ENCODE results near the gene EEA1.
"Not testable (repeated sequence)": the region's sequence is repeated elsewhere in the genome, so short reads cannot be mapped to it uniquely, and the experiment has no call there.

Gene EEA1

GRCh38 chr12:92796650-92797049, 132.4 kb downstream of the EEA1 start:
- DNase-seq (ENCODE audit: low spot score), result no peak

GRCh38 chr12:92794814-92795213, 134.3 kb downstream of the EEA1 start:
- no peak for DNase-seq (ENCODE audit: low spot score)

DNA sequence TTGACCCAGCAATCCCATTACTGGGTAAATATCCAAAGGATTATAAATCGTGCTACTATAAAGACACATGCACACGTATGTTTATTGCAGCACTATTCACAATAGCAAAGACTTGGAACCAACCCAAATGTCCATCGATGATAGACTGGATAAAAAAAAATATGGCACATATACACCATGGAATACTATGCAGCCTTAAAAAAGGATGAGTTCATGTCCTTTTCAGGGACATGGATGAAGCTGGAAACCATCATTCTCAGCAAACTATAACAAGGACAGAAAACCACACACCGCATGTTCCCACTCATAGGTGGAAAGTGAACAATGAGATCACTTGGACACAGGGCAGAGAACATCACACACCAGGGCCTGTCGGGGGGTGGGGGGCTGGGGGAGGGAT, 134.7 kb downstream of the EEA1 start:
- DNase-seq (ENCODE audit: low spot score), result not testable (repeated sequence)

- peak; percentile 27 for DNase-seq (ENCODE audit: low spot score)
These were observed 143.1 kb downstream of the EEA1 start for GRCh38 chr12:92786045-92786444.

- no peak for DNase-seq (ENCODE audit: low spot score)
These were observed 143.5 kb downstream of the EEA1 start for GRCh38 chr12:92785563-92785950.

DNA sequence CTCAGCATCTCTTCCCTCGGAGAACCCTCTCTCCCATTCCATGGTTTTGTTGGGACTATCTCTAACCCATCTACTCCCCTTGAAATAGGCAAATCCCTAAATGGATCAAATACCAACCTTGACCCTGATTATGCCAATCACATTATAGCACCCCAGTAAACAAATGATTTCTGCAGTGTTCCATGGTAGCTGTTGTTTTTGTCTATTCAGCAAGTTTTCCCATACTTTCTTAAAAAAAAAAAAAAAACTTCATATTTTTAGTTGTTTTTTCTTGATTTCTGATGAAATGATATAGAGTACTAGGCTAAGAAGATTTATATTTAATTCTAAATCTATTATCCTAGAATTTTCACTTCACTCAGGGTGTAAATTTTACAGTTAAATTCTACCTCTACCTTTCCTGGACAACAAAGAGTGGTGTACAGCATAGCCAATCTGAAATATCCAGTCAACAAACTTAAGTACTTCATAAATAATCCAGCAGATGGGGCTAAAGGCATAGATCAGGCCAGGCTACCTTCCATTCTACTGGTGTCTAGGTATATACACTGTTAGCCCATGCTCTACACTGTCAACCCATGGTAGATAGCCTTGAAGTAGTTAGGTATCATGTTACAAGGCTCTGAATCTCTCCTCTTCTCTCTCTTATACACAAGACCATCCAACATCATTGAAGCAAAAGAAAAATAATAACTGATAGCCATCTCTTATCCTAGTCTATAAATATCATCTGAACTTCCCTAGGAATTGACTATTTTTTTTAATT, 144.1 kb downstream of the EEA1 start:
- DNase-seq (ENCODE audit: low spot score), result peak; percentile 28

- peak; percentile 39 for DNase-seq (ENCODE audit: low spot score)
These were observed 144.7 kb downstream of the EEA1 start for GRCh38 chr12:92784356-92784755.

- DNase-seq (ENCODE audit: low spot score), result no peak
These were observed 149.2 kb downstream of the EEA1 start for GRCh38 chr12:92779902-92780301.

DNA sequence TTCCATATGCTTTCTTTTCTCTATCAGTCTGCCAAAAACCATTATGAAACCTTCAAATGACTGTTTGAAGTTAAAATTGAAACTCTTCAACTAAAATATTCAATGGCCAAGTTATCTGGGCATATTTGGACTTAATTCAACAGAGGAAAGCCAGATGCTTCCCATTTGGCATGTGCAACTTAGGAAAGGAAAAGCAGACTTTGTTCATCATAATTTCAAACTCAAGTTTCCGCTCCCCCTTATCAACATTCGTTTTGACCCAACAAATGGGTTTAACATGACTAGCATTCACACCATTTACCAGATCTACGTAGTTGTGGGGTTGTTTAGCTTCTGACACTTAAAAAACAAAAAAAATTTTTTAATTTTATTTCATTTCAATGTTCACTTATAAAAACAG, 150.6 kb downstream of the EEA1 start:
- DNase-seq (ENCODE audit: low spot score), result no peak

GRCh38 chr12:92775416-92775815, 153.7 kb downstream of the EEA1 start:
- DNase-seq (ENCODE audit: low spot score), result no peak

DNA sequence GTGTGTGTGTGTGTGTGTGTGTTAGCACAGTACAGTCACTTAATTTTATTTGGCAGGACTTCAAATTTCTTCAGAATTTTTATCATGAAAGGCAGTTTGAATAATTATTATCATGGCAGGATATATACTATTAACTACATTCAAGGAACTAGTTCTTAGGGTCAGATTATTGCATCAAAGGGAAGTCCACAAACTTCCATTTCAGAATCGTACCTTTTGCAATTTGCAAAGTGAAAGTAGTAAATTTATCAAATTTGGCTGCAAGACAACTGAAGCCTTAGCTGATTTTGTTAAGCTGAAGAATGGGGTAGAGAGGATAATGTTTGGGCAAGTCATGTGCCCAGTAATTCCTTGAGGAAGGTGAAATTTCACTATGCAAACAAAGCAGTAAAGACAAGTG, 158.1 kb downstream of the EEA1 start:
- DNase-seq (ENCODE audit: low spot score), result no peak

DNA sequence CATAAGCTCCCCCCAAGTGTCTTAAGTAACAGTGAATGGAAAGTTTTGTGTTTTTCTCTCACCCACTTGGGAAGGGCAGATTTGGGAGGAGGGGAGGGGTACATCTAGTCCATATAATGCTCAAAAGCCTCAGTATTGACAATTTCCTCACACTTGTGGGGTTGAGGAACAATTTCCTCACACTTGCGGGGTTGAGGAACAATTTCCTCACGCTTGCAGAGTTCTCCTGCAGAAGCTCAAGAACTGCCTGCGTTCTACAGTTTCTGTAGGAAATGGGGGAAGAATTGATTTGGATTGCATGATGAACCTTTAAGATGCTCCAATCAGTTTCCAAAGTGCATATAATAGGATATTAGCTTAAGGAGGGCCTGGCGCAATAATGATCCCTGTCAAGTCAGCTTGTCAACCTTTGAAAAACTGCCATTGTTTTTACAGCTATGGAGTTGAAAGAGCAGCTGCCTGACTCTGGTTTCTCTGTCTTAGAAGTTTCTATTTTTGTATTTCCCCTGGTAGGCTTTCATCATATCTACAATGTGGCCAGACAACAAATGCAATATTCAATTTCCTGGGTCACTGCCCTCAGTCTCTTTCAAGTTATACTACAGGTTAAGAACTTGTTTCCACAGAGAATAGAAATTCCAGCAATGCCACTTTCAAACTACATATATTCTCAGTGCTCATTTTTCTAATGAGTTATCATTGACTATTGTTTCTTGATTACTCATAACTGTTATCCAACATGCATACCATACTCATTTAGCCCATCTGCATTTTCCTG, 159.8 kb downstream of the EEA1 start:
- DNase-seq (ENCODE audit: low spot score), result no peak

DNA sequence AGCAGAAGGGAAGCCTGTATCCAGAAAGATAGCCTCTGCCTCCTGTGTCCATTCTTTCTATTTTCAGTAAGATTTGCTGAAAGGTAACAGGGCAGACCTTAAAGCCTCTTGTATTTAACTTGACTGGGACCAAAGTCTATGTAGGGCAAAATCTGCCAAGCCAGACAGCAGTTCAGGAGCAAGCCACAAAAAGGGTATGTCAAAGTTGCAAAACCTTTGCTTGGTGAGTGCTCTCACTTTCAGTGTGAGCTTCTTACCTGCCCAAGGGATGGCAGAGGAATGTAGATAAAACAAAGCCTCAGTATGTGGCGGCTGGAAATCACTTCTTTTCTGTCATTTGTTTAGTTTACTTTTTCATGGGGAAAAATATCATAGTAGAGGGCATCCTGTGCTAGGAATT, 163.2 kb downstream of the EEA1 start:
- no peak for DNase-seq (ENCODE audit: low spot score)

DNA sequence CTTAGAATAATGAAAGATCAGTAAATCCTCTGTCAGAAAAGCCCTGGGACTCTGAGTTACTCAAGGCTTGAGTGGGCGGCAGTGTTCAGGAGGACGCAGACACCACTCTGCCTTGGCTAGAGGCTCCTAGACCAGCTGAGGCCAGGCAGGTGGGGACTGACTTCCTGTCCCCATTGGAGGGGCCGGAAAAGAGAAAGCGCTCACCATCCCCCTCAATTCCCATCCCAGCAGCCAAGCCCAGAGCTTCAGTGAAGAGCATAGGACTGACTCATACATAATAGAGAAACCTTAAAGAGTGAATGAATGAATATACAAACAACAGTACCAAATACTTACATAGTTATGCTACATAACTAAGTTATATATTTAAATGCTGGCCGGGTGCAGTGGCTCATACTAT, 164.3 kb downstream of the EEA1 start:
- no peak for DNase-seq (ENCODE audit: low spot score)

- DNase-seq (ENCODE audit: low spot score), result no peak
These were observed 166.3 kb downstream of the EEA1 start for GRCh38 chr12:92762773-92763172.

- peak; percentile 70 for DNase-seq (ENCODE audit: low spot score)
These were observed 169.3 kb downstream of the EEA1 start for GRCh38 chr12:92759634-92760268.

DNA sequence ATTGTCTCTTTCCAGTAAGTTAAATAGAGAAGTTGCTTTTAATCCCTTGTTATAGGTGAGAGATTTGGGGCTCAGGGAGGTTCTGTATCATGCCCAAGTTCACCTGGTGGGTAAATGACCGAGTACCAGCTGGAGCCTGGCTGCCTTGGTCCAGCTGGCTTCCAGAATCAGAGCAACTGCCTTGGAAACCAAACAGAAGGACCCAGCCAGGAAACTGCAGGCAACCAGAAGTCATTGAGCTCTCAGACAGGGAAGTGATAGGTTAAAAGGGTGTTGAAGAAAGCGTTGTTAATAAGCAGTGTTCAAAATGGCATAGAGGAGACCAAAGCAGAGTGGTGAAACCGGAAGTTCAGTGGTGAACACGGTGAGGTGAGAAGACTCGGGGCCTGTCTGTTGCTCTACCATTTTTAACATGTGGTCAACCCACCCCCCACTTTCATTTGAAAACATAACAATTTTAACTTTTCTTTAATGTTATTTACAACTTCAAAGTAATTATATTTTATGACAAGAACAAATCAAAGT, 171.4 kb downstream of the EEA1 start:
- DNase-seq (ENCODE audit: low spot score), result no peak

- no peak for DNase-seq (ENCODE audit: low spot score)
These were observed 172.0 kb downstream of the EEA1 start for GRCh38 chr12:92756898-92757596.

GRCh38 chr12:92753976-92754885, 174.9 kb downstream of the EEA1 start:
- no peak for DNase-seq (ENCODE audit: low spot score)

- not testable (repeated sequence) for DNase-seq (ENCODE audit: low spot score)
These were observed 179.4 kb downstream of the EEA1 start for GRCh38 chr12:92749691-92750090.

- DNase-seq (ENCODE audit: low spot score), result no peak
These were observed 181.9 kb downstream of the EEA1 start for GRCh38 chr12:92747151-92747550.
